Natural killer cell (primary cell): ENCODE data around the gene LRRC58. TPM values are rescaled to one million over a fixed set of nuclear protein-coding genes. Genes with fewer than 3 reads are reported as not detected.

ENCODE experiments used
- ATAC-seq, 3 donors: fragments of 150-1000 bp in 2 of 3; fragments of 200-7000 bp in 1 of 3; cut with Tn5 transposase; 1 replicate in 1 of 3; 2 replicates in 2 of 3; pipeline ENCODE4 v1.10.0; 2021; ENCODE audit warnings: mild to moderate bottlenecking in 2 of 3, moderate library complexity in 2 of 3
- DNase-seq, 2 donors: peaks; one replicate each; pipeline versions ENCODE4 v3.0.0 to v3.0.0-alpha.2; 2013 to 2021; ENCODE audit warnings: mixed read lengths in 1 of 2
- H3K27ac ChIP-seq: one replicate; pipeline ENCODE4 v1.5.1; 2013; ENCODE audit warnings: mild to moderate bottlenecking, low read length
- H3K27me3 ChIP-seq: one replicate; pipeline ENCODE4 v1.6.1; 2013; ENCODE audit warnings: low read length; ENCODE audit not compliant: control insufficient read depth, insufficient read depth
- H3K36me3 ChIP-seq: one replicate; pipeline ENCODE4 v1.6.1; 2013; ENCODE audit warnings: low read length; ENCODE audit not compliant: control insufficient read depth, insufficient read depth
- H3K4me1 ChIP-seq: one replicate; pipeline ENCODE4 v1.6.1; 2013; ENCODE audit warnings: low read length; ENCODE audit not compliant: control insufficient read depth, insufficient read depth
- H3K4me3 ChIP-seq: one replicate; pipeline ENCODE4 v1.5.1; 2013; ENCODE audit warnings: low read length
- H3K9me3 ChIP-seq: one replicate; pipeline ENCODE4 v1.6.1; 2013; ENCODE audit warnings: low read length; ENCODE audit not compliant: control insufficient read depth, insufficient read depth
- H3K27ac Mint-ChIP-seq, 2 donors: one replicate each; pipeline ENCODE4 v1.8.0; 2022; ENCODE audit warnings: mild to moderate bottlenecking in 2 of 2, mixed read lengths in 2 of 2, moderate library complexity in 1 of 2
- H3K27me3 Mint-ChIP-seq, 2 donors: one replicate each; pipeline ENCODE4 v1.8.0; 2022; ENCODE audit warnings: low read depth in 2 of 2, mixed read lengths in 2 of 2
- H3K36me3 Mint-ChIP-seq: one replicate; pipeline ENCODE4 v1.8.0; 2022; ENCODE audit warnings: mixed read lengths
- H3K4me1 Mint-ChIP-seq, 2 donors: one replicate each; pipeline ENCODE4 v1.8.0; 2022; ENCODE audit warnings: mixed read lengths in 2 of 2
- H3K4me3 Mint-ChIP-seq: one replicate; pipeline ENCODE4 v1.8.0; 2022; ENCODE audit warnings: mild to moderate bottlenecking, moderate library complexity, mixed read lengths
- H3K9me3 Mint-ChIP-seq, 2 donors: one replicate each; pipeline ENCODE4 v1.8.0; 2022; ENCODE audit warnings: mixed read lengths in 2 of 2
- CTCF ChIP-seq: fragments of 200-600 bp; IDR thresholded peaks from one replicate; pipeline ENCODE4 v1.8.0; 2022; ENCODE audit warnings: antibody characterized with exemption
- WGBS: methylation state at CpG from one replicate; pipeline ENCODE4 v1.1.7; 2013; ENCODE audit warnings: missing lambda C conversion rate; ENCODE audit not compliant: insufficient coverage; 5-methylcytosine and 5-hydroxymethylcytosine counted together
- intact Hi-C: fragments of 100-400 bp; cut with micrococcal nuclease; formaldehyde crosslinking; loops from one replicate; pipeline ENCODE4 v1.14.2; 2022
- total RNA-seq, 4 donors: library from RNA; stranded (reverse); fragments of 120-200 nt in 1 of 4; gene quantifications; one replicate each; pipeline versions ENCODE4 v1.2.3 to v1.2.4, GENCODE V29; 2013 to 2022

The LRRC58 gene
- total RNA-seq, 3 donors from 2014 or later (not counting 1 experiment from before 2014, with no cell fraction given) = 17.0 to 21.8 (median 18.2) TPM

- H3K4me1 ChIP-seq = peaks cover 17% of the 10 kb centered on the region
- peak overlapping the region; percentile 97 for H3K4me3 ChIP-seq
- Mint-ChIP-seq H3K9me3 (no peaks in the 10 kb centered on the region), H3K27ac (peak overlapping the region; percentile 80 to 87), H3K4me1 (peaks cover 51 to 54% of the 10 kb centered on the region in 2 donors), H3K27me3 (peaks cover 2 to 13% of the 10 kb centered on the region in 2 donors), H3K36me3 (no peaks in the 10 kb centered on the region), H3K4me3 (peak overlapping the region; percentile 91)
- H3K36me3 ChIP-seq = no peaks in the 10 kb centered on the region
- DNase-seq = peak in 1 of 2 donors; percentile 72
- peak overlapping the region; percentile 64 for H3K27ac ChIP-seq
- intact Hi-C loops = loop anchor here (5.0 to 10.0 kb wide), 2 partner anchors 209 to 254 kb away; partner anchors contain the start of gene GSK3B
- H3K27me3 ChIP-seq = no peaks in the 10 kb centered on the region
- no peaks in the 10 kb centered on the region for H3K9me3 ChIP-seq
- 1% methylated on average over 41 of the region's 41 CpGs for whole genome bisulfite sequencing
- no peak for TF ChIP-seq CTCF
- ATAC-seq = peak; percentile 25 to 42 (median 39)
Measured at GRCh38 chr3:120348065-120348990, 826 bp downstream of the LRRC58 start.

- DNase-seq (peak in 1 of 2 donors; percentile 65), ATAC-seq (no peak)
- Mint-ChIP-seq H3K4me3 (no peak overlapping the region), H3K9me3 (no peaks in the 10 kb centered on the region), H3K36me3 (no peaks in the 10 kb centered on the region), H3K27ac (peak overlapping the region; percentile 30 to 48), H3K27me3 (no peaks in the 10 kb centered on the region), H3K4me1 (peaks cover 53 to 57% of the 10 kb centered on the region in 2 donors)
- Histone ChIP-seq H3K36me3 (peaks cover 8% of the 10 kb centered on the region), H3K4me1 (peaks cover 12% of the 10 kb centered on the region), H3K4me3 (no peak overlapping the region), H3K9me3 (no peaks in the 10 kb centered on the region), H3K27me3 (no peaks in the 10 kb centered on the region), H3K27ac (peak overlapping the region; percentile 9)
- WGBS = 40% methylated on average over 1 of the region's 1 CpG
- TF ChIP-seq CTCF = no peak
- intact Hi-C loops = loop anchor here (10.0 kb wide), 1 partner anchor 250 kb away; the partner anchor contains the start of gene GSK3B
Measured at GRCh38 chr3:120344349-120344748, 4.8 kb downstream of the LRRC58 start.

- Mint-ChIP-seq H3K27ac (no peak overlapping the region), H3K27me3 (no peaks in the 10 kb centered on the region), H3K4me3 (no peak overlapping the region), H3K9me3 (peaks cover 0 to 4% of the 10 kb centered on the region in 2 donors), H3K4me1 (peaks cover 49 to 56% of the 10 kb centered on the region in 2 donors), H3K36me3 (no peaks in the 10 kb centered on the region)
- TF ChIP-seq CTCF = no peak
- H3K36me3 ChIP-seq = peaks cover 8% of the 10 kb centered on the region
- ATAC-seq (no peak), DNase-seq (no peak)
- intact Hi-C loops = loop anchor here (10.0 kb wide), 1 partner anchor 247 kb away; the partner anchor contains the start of gene GSK3B
- no peaks in the 10 kb centered on the region for H3K27me3 ChIP-seq
- H3K9me3 ChIP-seq = no peaks in the 10 kb centered on the region
- H3K4me3 ChIP-seq = no peak overlapping the region
- H3K4me1 ChIP-seq = peaks cover 3% of the 10 kb centered on the region
- 99% methylated on average over 8 of the region's 8 CpGs for WGBS
- H3K27ac ChIP-seq = no peak overlapping the region
Measured at GRCh38 chr3:120341658-120342346, 7.4 kb downstream of the LRRC58 start.
